NCI-H1436 treated with DMSO at 0.1 percent for 48 hours (cell line): ENCODE data around the gene FOXD3.
A peak's percentile ranks its signal among the peaks of the same experiment; 100 is the strongest.

Experiments
- DNase-seq: peaks from one replicate; lab custom pipeline; 2025; lab: John Stamatoyannopoulos, UW

The FOXD3 gene

DNA sequence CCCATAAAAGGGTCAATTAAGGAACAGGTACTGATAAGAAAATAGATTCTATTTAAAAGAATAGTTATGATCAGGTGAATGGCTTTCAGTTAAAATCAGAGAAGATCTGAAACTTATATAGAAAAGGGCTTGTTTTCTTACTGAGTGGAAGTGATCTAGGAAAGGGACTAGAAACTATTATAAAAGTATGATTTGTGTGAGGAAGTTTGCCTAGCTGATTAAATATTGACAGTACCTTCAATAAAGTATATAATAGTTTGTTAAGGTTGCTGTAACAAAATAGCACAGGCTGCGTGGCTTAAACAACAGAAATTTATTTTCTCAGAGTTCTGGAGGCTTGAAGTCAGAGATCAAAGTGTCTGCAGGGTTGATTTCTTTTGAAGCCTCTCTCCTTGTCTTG is 39.7 kb downstream of the FOXD3 start:
- DNase-seq: no peak

- no peak for DNase-seq
Observed at GRCh38 chr1:63362578-63362977, 40.2 kb downstream of the FOXD3 start.

DNA sequence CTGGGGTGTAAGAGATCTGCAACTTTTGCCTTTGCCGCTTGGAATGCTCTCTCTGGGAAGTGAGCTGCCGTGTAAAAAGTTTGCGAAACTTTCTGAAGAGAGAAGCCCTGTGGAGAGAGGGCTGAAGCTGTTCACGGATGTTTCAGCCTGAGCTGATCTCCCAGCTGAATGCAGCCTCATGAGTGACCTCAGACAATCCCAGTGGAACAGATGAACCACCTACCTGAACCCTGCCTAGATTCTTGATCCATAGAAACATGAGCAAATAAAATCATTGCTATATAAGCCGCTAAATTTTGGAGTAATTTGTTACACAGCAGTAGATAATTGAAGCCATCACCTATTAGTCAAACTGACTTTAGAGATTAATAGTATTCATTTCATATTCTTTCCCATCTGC is 40.6 kb downstream of the FOXD3 start:
- no peak for DNase-seq

DNA sequence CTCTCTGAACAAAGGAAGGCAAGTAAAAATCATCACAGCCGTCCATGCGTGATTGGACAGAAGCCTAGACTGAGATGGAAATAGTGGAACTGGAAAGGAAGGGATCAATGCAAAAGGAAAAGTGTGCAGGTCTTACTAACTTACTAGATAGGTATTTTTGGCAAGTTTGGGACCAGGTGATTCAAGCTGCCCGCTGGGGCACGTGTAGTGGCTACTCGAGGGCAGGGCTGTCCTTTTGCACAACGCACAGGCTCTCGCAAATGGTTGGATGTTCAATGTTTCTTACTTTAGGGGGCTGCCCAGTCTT is 44.5 kb downstream of the FOXD3 start:
- DNase-seq: no peak

DNA sequence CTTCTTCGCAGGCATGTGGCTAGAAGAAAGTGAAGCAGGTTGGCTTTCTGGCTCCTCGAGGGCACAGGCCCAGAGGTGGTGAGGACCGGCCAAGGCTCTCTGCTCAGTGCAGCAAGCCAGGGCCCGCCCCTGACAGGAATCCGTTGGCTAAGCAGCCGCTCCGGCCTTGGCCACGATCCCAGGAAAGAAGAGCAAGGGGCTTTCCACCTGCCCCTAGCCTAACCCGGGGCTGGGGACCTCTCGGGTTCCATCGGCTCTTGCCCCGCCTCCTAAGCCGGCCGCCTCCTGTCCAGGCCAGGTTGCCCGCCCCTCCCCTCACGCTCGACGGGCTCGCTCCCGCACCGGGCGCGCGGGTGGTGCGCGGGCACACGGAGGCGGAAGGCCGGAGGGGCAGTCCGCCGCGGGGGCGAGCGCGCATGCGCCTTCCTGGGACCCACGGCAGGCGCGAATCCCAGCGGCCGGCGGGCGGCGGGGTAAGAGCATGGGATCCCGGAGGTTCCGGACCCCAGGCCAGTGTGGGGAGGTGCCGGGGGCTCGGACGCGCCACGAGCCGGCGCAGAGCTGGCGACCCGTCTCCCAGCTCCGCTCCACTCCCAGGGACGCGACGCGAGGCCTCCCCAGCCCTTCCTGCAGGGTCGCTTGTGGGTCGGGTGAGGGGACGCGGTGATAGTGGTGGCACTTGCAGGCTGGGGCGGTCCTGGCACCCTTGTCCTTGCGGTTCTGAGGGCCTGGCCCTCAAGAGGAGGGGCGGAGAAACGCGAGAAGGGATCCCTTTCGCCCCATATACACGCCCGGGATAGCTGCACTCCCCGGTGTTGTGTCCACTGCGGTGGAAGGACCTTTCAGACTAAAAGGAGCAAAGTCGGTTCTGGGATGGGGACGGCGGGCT is 45.1 kb downstream of the FOXD3 start, which contains the start of gene ALG6:
Gene ALG6 (plus strand): TSS at position 413 of the 889 bp plus-strand sequence. CDS start 3,351 bp downstream, outside the sequence.
- DNase-seq: peak; percentile 41

- DNase-seq: no peak
Observed at GRCh38 chr1:63368131-63368530, 45.8 kb downstream of the FOXD3 start.
